DMS114 treated with DMSO at 0.1 percent for 48 hours (cell line): Measurements from ENCODE around the gene GPR39.

ENCODE experiments used
- DNase-seq: peaks from one replicate; lab custom pipeline; 2025; ENCODE audit not compliant: unreplicated experiment; lab: John Stamatoyannopoulos, UW

The GPR39 gene

DNA sequence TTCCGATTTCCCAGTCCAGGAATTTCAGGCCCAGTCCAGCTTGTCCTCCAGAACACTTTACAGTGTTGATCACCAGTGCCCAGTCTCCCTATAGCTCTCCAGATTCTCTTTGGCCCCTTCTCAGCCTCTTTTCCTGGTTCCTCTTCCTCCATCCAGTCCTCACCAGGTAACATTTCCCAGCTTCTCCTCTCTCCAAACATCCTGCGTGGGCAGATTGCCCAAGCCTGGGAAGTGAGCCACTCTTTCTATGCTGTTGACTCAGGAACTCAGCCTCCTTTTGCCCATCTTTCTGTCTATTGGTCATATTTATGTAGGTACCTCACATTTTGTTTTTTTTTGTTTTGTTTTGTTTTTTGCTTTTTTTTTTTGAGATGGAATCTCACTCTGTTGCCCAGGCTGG lies 144.0 kb downstream of the GPR39 start:
- DNase-seq: no peak

DNA sequence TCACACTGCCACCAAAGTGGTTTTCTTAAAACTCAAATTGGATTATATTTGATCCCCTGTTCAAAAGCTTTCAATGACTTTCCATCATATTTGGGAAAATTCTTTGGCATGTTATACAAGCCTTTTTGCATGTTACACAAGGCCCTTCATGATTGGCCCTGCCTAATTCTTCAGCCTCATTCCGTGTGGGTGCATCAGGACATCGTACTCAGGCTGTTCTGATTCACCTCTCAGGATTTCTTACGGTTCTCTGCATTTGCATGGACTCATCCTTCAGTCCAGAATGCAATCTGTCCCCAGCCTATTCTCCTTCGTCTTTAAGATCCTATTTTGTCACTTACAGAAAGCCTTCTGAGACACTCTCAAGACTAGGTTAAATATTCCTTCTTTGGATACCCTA lies 145.6 kb downstream of the GPR39 start:
- DNase-seq: no peak

DNA sequence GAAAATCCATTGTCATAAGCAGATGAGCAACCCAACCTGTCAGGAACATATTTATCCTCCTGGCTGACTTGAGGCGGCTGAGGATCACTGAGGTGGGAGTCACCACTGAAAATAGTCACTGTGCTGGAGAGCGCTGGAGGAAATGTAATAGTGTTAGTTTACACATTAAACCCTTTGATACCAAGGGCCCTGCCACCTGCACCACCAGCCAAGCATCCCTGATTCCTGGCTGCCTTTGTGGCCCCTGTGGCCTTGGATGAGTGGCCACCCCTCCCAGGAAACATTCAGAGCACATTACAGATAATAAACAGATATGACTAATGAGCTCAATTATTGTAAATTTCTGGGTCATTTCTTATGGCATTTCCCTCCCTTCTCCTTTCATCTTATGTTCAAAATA lies 147.5 kb downstream of the GPR39 start:
- DNase-seq: no peak

DNA sequence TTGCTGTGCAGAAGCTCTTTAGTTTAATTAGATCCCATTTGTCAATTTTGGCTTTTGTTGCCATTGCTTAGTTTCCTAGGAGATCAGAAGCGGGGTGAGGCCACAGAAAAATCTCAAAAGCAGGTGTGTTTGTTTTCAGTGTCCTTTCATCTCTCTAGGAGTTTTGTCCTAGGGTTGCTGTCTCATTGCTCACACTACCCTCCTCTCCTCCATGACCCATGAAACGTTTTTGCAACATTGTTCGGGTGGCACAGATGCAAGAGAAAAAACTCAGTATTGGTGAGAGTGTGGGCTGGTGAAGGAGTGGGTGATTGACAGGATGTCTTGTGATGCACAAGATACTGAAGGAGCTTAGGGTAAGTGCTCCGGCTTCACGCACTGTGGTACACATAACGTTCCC lies 149.8 kb downstream of the GPR39 start:
- no peak for DNase-seq

DNA sequence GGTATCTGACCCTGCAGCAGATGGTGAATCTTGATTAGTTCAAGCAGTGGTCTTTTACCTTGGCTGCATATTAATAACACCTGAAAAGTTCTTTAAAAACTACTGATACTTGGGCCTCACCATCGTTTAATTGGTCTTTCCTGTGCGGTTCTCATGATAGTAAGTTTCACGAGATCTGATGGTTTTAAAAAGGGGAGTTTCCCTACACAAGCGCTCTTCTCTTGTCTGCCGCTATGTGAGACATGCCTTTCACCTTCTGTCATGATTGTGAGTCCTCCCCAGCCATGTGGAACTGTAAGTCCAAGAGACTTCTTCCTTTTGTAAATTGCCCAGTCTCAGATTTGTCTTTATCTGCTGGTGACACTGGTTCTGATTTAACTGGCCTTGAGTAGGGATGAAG lies 151.1 kb downstream of the GPR39 start:
- DNase-seq: no peak

DNA sequence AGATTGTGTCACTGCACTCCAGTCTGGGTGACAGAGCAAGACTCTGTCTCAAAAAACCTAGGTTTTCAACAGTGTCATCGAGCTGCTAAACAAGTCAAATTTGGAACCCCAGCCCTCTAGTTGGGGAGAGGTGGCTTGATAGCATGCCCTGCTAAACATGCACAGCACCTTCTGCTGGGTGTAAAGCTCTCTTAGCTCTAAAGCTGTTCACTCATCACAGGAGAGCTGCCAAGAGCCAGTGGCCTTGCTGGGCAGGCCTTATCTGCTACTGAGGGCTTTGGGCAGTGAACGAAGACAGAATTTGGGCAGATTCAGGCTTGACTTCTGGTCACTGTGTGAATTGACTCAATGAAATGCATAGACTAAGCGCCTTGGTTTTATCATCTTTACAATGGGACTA lies 152.1 kb downstream of the GPR39 start:
- no peak for DNase-seq

DNA sequence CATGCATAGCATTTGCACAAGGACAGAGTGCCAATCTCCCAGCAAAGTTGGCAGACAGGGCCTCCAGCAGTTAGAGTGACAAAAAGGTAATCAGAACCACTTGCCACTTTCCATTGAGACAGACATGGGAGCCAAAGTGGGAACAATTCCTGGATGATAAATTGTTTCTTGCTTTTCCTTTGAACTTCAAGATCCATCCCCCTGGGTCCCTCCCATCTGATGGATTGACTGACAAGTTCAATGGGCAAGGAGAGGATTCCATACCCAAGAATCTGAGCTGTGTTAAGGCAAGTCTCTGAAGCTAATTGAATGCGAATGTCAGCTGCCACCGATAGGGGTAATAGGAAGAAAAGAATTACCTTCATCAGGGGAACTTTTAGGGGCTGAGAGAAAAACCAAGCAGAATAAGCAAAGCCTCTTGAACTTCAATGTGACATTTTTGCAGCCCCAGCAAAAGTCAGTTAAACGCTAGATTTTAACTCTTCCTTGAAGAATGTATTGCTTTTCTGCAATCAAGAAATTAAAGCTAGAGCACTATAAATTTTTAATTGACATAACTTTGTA lies 156.9 kb downstream of the GPR39 start:
- no peak for DNase-seq

DNA sequence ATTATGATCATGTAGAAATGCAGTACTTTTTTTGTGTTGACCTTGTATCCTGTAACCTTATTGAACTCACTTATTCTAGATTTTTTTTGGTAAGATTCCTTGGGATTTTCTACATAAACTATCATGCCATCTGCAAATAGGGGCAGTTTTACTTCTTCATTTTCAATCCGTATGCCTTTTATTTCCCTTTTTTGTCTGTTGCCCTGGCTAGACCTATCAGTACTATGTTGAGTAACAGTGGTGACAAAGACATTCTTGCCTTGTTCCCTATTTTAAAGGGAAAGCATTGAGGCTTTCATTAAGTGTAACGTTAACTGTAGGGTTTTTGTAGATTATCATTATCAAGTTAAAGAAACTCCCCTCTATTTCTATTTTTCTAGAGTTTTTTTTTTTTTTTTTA lies 161.1 kb downstream of the GPR39 start:
- DNase-seq: no peak

DNA sequence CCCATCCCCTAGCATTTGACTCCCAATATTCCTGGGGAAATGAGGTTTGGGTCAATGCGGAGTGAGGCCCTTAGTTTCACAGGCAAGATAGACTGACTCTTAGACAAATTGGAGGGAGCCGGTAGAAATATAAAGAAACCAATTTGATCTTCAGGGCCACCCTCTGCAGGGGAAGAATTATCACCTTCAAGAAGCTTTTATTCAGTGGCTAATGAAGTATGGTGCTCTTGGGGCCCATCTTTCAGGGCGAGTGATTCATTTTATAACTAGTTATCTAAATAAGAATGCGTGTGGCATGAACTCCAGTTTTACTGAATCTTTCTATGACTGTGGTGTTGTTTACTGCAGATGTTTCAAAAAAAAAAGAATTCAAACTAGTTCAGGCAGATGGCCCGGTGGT lies 165.0 kb downstream of the GPR39 start:
- DNase-seq: no peak

DNA sequence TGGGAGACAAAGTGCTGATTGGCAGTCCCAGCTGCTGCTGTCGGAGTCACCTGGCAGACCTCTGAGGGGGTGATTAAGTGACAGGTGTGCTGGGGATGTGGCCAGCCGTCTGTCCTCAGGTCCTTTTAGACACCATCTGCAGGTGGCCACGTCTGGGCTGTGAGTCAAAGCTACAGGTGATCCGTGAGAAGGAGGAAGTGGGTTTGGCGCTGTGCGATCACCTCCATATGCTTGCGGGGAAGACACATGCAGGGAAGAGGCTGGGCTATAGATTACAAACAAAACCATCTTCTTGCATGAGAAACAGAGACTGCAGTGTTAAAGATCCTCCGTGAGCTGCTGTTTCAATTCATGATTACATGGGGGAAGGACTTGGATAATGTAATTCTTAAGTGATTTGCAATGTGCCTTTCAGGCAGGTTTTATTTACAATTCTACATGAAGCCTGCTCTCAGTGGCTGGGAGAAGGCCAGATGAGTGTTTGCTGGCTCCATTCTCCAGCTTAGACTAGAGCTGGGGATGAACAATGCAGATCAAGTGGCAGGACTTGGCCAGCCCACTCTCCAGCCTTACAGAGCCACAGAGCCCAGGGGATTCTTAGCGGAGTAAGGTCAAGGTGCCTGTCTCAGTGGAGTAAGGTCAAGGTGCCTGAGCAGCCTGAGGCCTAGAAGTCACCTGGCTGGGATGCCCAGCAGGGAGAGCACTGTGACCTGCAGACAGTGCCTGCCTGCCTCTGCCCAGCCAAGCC lies 165.6 kb downstream of the GPR39 start:
- no peak for DNase-seq

DNA sequence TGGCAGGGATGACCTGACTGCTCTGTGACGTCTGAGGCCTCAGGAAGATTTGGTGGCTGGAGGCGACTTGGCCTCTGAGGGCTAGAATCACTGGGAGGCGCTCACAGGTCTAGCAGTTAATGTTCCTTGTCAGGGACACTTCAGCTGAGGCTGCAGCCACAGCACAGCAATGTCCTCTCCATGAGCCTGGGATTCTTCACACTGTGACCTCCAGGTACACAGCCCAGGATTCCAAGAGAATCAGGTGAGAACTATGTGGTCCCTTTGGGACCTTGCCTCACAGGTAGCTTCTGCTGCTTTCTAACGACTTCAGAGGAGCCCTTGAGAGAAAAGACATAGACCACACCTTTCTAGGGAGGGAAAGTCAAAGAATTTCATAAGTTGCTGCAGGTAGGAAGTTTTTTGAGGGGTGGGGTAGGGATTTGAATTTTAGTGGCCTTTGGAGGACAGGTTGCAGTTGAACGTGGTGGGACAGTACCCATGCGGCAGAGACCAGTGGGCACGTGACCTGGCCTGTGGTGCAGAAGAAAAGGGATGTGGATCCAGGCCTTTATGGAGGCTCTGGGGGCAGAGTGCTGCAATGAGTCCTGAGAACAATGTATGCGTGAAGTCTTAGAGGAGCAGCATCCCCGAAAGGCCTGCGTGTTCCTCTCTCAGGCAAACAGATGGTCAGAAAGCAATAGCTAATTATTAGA lies 167.2 kb downstream of the GPR39 start:
- no peak for DNase-seq

DNA sequence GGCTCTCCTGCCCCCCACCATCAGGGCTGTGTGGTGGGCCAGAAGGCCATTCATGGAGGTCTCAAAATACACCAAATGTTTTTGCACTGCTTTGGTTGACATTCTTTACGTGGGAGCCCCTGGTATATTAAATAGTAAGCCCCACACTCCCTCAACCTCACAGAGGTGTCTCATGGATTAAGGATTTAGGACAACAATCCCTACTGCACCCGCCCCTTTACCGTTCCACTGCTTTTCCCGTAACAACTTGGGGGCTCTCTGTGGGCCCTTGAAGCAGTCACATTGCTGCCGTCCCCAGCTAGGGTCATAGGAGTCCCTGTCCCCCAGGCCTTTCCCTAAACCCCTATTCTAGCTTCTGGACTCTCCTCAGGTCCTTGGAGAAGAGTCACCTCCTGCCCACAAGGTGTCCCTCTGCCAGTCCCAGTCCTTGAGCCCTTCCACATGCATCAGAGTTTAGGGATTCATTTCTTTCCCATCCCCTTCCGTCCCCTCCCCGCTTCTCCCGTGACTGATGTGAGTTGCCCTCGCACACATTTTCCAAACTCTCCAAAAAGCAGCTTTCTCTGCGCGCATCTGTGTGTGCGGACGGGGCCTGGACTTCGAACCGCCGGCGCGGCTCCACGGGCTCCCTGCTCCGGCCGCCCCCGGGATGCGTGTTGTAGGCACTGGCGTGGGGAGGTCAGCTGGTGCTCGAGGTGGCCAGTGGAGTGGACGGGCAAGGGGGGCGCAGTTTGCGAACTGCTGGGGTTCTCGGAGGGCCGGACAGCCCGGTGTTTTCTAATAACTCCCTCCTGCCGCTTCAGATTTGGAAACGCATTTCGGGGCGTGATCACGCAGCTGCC lies 168.6 kb downstream of the GPR39 start:
- no peak for DNase-seq

DNA sequence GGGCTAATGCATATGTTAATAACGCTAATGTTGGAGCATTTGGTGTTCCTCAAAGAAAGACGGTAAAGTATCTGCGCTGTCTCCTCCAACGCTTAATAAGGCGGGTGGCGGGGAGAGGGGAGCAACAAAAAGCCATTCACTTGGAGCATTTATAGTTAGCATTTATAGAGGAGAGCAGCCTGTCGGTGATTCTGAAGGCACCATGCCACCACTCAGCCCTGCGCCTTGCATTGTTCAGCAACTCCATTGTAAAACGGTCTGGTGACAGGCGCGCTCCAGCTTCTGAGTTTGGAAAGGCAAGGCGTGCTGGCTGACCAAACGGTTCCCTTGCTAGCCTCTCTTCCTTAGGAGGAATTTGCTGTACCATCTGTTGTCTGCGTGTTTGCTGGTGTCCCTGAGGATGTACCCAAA lies 169.5 kb downstream of the GPR39 start:
- no peak for DNase-seq

DNA sequence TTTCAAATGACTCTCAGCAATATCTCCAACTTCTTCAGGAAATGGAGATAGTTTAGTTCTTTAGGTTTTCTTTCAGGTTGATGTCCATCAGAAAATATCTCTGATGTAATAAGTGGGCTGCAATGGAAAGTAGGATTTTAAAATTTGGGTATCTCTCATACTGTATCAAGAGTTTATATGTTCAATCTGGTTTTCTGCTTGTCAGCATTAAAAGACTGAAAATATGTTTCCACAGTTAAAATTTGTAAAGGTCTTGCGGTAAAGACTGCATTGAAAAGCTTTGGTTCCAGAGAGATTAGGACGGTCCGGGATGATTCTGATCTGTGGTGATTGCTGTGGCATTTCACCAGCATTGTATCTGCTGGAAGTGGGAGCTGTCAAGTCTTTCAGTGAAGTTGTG lies 170.2 kb downstream of the GPR39 start:
- DNase-seq: no peak

DNA sequence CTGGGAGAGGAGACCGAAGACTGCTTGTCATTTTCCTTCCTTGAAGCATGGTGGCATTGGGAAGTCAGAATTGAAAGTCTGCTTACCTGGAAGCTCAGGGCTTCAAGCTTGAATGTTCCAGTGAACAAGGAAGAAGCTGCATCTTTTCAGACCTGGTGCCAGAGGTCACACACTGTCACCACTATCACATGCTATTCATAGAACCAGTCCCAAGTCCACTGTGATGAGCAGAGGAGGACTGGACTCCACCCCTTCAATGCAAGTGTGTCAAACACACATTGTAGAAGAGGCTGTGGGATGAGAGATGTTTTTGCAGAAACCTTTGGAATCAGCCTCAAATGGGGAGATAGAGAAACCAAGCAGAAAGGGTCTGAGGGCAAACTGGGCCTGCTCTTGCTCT lies 172.0 kb downstream of the GPR39 start:
- no peak for DNase-seq

DNA sequence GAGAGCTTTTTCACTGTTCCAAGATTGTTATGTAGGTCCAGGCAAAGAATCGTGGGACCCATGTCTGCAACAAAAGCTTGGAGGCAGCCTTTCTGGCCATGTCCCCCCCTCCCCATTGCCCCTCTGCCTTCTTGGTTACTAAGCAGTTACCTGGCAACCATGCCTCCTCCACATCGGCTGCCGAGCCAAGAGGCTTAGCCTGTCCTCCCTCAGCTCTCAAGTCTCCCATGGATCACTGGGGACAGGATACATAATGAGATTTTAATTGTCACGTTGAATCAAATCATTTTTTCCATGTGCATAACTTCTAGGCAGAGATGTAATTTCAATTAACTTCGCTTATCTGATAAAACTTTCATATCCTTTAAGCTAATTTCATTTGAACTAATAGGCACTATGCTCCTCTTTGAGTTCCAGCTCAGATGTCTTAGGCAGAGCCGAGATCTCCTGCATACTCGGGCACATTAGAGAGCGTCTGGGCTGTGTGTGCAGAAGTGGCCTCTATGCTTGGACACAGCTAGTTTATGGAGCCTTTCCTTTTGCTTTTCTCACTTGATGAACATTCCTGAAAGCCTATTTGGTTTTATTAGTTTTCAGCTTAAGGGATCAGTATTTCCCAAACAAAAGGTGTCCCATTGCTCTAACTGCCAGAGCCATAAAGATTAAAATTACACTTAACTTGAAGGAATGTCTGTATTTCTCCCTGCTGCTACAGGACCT lies 172.7 kb downstream of the GPR39 start:
- no peak for DNase-seq

DNA sequence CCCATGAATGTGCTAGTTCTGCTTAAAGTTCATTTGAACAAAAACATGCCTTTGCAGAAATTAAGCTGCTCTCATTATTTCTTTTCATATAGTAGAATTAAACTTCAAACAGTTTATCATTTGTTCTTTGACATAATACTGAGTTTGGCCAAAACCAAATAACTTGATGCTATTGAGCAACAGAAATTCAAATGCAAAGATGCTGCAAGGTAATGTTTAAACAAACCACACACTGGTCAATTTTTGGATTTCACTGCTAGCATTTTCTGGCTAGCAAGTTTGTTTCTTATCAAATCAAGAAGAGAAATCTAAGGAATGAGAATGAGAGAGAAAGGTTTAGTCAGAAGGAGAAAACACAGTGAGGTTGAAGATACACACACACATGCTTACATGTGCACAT lies 173.4 kb downstream of the GPR39 start:
- DNase-seq: no peak

DNA sequence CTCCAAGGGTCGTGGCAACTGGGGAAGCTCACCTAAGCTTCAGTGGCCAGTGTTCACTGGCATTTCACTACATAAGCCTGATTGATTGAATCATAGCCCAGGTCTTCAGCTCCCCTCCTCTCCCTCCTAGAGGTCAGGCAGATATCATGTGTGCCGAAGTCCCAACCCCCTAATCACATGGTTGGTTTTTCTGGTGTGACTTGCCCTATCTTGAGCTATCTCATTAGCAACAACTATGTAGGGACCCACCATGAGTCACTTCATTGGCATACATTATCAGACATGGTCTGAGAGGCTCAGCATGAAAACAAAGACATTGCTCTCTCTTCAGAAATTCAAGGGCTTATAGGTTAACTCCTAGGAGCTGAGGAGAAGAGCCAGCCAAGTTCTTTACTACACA lies 176.6 kb downstream of the GPR39 start:
- no peak for DNase-seq

DNA sequence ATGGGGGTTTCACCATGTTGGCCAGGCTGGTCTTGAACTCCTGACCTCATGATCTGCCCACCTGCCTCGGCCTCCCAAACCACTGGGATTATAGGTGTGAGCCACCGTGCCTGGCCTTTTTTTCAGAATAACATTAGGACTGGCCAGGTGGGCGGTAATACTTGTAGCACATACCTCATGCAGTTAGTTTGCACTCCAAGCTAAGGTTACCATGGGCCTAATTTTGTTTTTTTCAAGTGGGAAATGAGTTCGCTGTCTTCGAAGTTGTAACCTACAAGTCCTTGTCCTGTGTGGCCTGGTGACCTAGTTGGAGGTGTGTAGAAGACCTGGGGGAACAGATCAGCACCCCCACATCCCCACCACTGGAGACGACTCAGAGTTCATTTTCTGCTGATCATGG lies 178.6 kb downstream of the GPR39 start:
- DNase-seq: no peak

DNA sequence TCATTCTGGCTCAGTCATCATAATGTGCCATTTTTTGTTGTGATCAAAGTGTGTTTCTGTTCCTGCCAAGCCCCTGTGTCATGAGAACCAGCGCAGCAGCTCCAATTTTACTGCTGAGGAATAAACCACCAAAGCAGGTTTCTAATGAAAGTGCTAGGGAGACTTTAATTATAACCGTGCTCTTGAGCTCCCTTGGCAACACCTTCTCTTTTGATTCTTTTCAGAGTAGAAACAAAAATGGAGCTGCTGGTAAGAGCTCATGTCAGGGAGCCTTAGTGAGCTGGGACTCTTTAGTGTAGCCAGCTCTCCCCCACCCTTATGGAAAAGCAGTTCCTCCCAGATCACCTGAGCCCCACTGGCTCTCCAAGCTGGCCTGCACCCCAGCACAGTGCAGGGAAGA lies 179.1 kb downstream of the GPR39 start:
- DNase-seq: no peak

DNA sequence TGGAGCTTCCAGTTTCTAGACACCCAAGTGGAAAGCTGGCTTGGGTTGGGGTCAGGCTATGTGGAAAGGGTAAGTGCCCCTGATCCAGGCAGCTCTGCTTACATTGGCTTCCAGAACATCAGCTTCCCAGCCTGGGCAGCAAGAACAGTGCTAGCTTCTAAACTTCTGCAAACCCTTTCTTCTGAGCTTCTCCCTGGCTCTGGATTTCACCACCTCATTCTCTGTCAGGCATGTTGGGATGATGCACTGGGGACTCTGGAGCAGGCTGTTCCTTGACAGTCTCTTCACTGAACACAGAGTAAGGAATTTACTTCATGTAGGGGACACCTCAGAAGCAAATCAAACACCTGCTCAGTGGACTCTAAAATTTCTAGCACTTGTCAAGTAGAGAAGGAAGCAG lies 180.6 kb downstream of the GPR39 start:
- no peak for DNase-seq
